Mammary epithelial cell (primary cell): ENCODE measurements around the gene IGSF6.

Experiments used
- EZH2 ChIP-seq: IDR thresholded peaks from 2 replicates; pipeline ENCODE4 v1.6.1; 2012; ENCODE audit warnings: low read length, inconsistent platforms, borderline replicate concordance
- TF ChIP-seq, protein P1 (sequence below), 2 donors: IDR thresholded peaks in 1 of 2; conservative IDR thresholded peaks in 1 of 2; 2 replicates each; pipeline ENCODE4 v1.5.1; 2011 to 2012; ENCODE audit warnings: inconsistent platforms in 2 of 2, low read length in 2 of 2, mild to moderate bottlenecking in 2 of 2, control low read depth in 1 of 2, low read depth in 1 of 2; ENCODE audit not compliant: insufficient read depth in 1 of 2; ENCODE audit errors: extremely low read depth in 1 of 2

DNA sequence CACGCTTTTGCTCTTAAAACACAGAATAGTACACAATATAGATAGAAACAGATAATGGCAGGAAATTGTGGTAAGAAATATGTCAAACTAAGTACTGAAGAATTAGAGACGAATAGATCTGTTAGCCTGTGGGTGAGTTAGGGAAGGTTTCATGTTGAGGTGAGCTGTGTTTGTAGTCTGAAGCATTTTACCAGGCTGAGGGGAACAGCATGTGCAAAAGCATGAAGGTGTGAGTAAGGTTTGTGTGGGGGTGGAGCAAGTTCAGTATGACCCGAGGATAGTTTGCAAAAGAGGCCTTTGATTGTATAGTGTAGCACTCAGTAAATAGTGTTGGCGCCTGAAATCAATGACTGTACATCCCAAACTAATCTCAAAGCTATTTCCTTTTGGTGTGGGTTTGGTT lies 13.8 kb downstream of the IGSF6 start:
- TF ChIP-seq, protein P1, sequence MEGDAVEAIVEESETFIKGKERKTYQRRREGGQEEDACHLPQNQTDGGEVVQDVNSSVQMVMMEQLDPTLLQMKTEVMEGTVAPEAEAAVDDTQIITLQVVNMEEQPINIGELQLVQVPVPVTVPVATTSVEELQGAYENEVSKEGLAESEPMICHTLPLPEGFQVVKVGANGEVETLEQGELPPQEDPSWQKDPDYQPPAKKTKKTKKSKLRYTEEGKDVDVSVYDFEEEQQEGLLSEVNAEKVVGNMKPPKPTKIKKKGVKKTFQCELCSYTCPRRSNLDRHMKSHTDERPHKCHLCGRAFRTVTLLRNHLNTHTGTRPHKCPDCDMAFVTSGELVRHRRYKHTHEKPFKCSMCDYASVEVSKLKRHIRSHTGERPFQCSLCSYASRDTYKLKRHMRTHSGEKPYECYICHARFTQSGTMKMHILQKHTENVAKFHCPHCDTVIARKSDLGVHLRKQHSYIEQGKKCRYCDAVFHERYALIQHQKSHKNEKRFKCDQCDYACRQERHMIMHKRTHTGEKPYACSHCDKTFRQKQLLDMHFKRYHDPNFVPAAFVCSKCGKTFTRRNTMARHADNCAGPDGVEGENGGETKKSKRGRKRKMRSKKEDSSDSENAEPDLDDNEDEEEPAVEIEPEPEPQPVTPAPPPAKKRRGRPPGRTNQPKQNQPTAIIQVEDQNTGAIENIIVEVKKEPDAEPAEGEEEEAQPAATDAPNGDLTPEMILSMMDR (conservative IDR thresholded peaks at IDR 0.05 in 1 of 2, IDR thresholded peaks at IDR 0.05 in 1 of 2; ENCODE audit: extremely low read depth in 1 of 2, insufficient read depth in 1 of 2, low read depth in 1 of 2, low read length in 2 of 2), result no peak
- TF ChIP-seq EZH2, result no peak
